Tibial nerve (tissue), 3 donors: ENCODE results near the gene PLD5.
"Not testable (repeated sequence)": the region's sequence is repeated elsewhere in the genome, so short reads cannot be mapped to it uniquely, and the experiment has no call there.

Experiments
- POLR2A ChIP-seq, 2 donors: fragments of 450-650 bp; IDR thresholded peaks; one replicate each; pipeline ENCODE4 v1.6.1; 2017; ENCODE audit warnings: antibody characterized with exemption in 2 of 2, mild to moderate bottlenecking in 2 of 2, moderate library complexity in 2 of 2
- TF ChIP-seq, protein P1 (sequence below), 5 experiments: fragments of 200-600 bp in 3 of 5; fragments of 450-650 bp in 2 of 5; sonication (generic) in 3 of 5; IDR thresholded peaks; one replicate each; pipeline ENCODE4 v1.5.1; 2016 to 2019; ENCODE audit warnings: antibody characterized with exemption in 5 of 5, mild to moderate bottlenecking in 3 of 5, moderate library complexity in 2 of 5

DNA sequence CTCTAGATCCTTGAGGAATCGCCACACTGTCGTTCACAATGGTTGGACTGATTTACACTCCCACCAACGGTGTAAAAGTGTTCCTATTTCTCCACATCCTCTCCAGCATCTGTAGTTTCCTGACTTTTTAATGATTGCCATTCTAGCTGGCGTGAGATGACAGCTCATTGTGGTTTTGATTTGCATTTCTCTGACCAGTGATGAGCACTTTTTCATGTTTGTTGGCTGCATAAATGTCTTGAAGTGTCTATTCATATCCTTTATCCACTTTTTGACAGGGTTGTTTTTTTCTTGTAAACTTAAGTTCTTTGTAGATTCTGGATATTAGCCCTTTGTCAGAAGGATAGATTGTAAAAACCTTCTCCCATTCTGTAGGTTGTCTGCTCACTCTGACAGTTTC is 465.9 kb downstream of the PLD5 start:
- TF ChIP-seq, protein P1, sequence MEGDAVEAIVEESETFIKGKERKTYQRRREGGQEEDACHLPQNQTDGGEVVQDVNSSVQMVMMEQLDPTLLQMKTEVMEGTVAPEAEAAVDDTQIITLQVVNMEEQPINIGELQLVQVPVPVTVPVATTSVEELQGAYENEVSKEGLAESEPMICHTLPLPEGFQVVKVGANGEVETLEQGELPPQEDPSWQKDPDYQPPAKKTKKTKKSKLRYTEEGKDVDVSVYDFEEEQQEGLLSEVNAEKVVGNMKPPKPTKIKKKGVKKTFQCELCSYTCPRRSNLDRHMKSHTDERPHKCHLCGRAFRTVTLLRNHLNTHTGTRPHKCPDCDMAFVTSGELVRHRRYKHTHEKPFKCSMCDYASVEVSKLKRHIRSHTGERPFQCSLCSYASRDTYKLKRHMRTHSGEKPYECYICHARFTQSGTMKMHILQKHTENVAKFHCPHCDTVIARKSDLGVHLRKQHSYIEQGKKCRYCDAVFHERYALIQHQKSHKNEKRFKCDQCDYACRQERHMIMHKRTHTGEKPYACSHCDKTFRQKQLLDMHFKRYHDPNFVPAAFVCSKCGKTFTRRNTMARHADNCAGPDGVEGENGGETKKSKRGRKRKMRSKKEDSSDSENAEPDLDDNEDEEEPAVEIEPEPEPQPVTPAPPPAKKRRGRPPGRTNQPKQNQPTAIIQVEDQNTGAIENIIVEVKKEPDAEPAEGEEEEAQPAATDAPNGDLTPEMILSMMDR (IDR thresholded peaks at IDR 0.05) = not testable (repeated sequence)
- TF ChIP-seq POLR2A (IDR thresholded peaks at IDR 0.05) = not testable (repeated sequence)
